Hepatocyte (in vitro differentiated cells): ENCODE measurements around the gene RICTOR.

ENCODE experiments used
- EZH2 ChIP-seq: fragments of 200-600 bp; sonication (generic); IDR thresholded peaks from 2 replicates; pipeline ENCODE4 v1.6.1; 2016; ENCODE audit warnings: antibody characterized with exemption, mild to moderate bottlenecking, borderline replicate concordance
- EZH2phosphoT487 ChIP-seq: fragments of 200-600 bp; sonication (generic); IDR thresholded peaks from one replicate; pipeline ENCODE4 v1.6.1; 2018; ENCODE audit warnings: antibody characterized with exemption, mild to moderate bottlenecking, low read depth, moderate library complexity; ENCODE audit not compliant: unreplicated experiment, severe bottlenecking
- TF ChIP-seq, protein P1 (sequence below): fragments of 200-600 bp; sonication (generic); IDR thresholded peaks from 2 replicates; pipeline ENCODE4 v1.5.1; 2016; ENCODE audit warnings: antibody characterized with exemption, mild to moderate bottlenecking; ENCODE audit not compliant: poor library complexity

DNA sequence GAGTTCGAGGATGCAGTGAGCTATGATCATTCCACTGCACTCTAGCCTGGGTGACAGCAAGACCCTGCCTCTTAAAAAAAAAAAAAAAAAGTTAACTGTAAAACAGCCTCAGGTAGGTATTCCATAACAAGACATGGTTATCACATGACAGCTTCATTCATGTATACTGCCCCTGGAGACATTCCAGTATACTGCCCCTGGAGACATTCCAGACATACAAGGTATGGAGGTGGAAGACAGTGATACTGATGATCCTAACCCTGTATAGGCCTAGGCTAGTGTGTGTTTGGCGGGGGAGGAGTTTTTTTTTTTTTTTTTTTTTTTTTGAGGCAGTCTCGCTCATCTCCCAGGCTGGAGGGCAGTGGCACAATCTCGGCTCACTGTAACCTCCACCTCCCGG is 105.5 kb downstream of the RICTOR start:
- TF ChIP-seq, protein P1, sequence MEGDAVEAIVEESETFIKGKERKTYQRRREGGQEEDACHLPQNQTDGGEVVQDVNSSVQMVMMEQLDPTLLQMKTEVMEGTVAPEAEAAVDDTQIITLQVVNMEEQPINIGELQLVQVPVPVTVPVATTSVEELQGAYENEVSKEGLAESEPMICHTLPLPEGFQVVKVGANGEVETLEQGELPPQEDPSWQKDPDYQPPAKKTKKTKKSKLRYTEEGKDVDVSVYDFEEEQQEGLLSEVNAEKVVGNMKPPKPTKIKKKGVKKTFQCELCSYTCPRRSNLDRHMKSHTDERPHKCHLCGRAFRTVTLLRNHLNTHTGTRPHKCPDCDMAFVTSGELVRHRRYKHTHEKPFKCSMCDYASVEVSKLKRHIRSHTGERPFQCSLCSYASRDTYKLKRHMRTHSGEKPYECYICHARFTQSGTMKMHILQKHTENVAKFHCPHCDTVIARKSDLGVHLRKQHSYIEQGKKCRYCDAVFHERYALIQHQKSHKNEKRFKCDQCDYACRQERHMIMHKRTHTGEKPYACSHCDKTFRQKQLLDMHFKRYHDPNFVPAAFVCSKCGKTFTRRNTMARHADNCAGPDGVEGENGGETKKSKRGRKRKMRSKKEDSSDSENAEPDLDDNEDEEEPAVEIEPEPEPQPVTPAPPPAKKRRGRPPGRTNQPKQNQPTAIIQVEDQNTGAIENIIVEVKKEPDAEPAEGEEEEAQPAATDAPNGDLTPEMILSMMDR = no peak
- no peak for TF ChIP-seq EZH2
- TF ChIP-seq EZH2phosphoT487 = no peak
